ENCODE measurements around the gene MNT.

Gene MNT

GRCh38 chr17:2415081-2415480, 14.2 kb upstream of the MNT start:
- Histone ChIP-seq H3K9me3 (no peaks in the 10 kb centered on the region), H3K27ac (no peak overlapping the region), H3K27me3 (no peaks in the 10 kb centered on the region), H3K4me1 (peaks cover 0 to 34% (median 13%) of the 10 kb centered on the region in 4 donors), H3K4me3 (no peak overlapping the region), H3K36me3 (peaks cover 0 to 20% (median 3%) of the 10 kb centered on the region in 3 donors)
- intact Hi-C loops (cut with DNase I; ENCODE audit: low total_unique reads): no loop called here
- DNase-seq: peak in 1 of 2 donors; percentile 65
- no peak for TF ChIP-seq CTCF (IDR thresholded peaks at IDR 0.05)

GRCh38 chr17:2414446-2415064, 13.7 kb upstream of the MNT start:
- H3K27me3 ChIP-seq: no peaks in the 10 kb centered on the region
- intact Hi-C loops (cut with DNase I; ENCODE audit: low total_unique reads): no loop called here
- H3K36me3 ChIP-seq: peaks cover 0 to 15% (median 0%) of the 10 kb centered on the region in 3 donors
- H3K9me3 ChIP-seq: no peaks in the 10 kb centered on the region
- peak in 1 of 2 donors; percentile 66 for DNase-seq
- peak overlapping the region in 1 of 2 donors; percentile 83 for H3K27ac ChIP-seq
- H3K4me3 ChIP-seq: no peak overlapping the region
- no peak for TF ChIP-seq CTCF (IDR thresholded peaks at IDR 0.05)
- peaks cover 0 to 33% (median 13%) of the 10 kb centered on the region in 4 donors for H3K4me1 ChIP-seq

GRCh38 chr17:2412561-2413021, 11.7 kb upstream of the MNT start:
- Histone ChIP-seq H3K4me1 (peaks cover 0 to 33% (median 17%) of the 10 kb centered on the region in 4 donors), H3K27me3 (no peaks in the 10 kb centered on the region), H3K9me3 (no peaks in the 10 kb centered on the region), H3K36me3 (no peaks in the 10 kb centered on the region), H3K27ac (peak overlapping the region; percentile 68 to 83), H3K4me3 (no peak overlapping the region)
- intact Hi-C loops (cut with DNase I; ENCODE audit: low total_unique reads): no loop called here
- peak; percentile 41 to 89 for DNase-seq
- TF ChIP-seq CTCF (IDR thresholded peaks at IDR 0.05): no peak

GRCh38 chr17:2410951-2411350, 10.1 kb upstream of the MNT start:
- peaks cover 0 to 44% (median 32%) of the 10 kb centered on the region in 4 donors for H3K4me1 ChIP-seq
- no peak for TF ChIP-seq CTCF (IDR thresholded peaks at IDR 0.05)
- H3K27me3 ChIP-seq: no peaks in the 10 kb centered on the region
- H3K36me3 ChIP-seq: no peaks in the 10 kb centered on the region
- DNase-seq: no peak
- H3K9me3 ChIP-seq: no peaks in the 10 kb centered on the region
- no peak overlapping the region for H3K4me3 ChIP-seq
- intact Hi-C loops (cut with DNase I; ENCODE audit: low total_unique reads): no loop called here
- H3K27ac ChIP-seq: peak overlapping the region in 1 of 2 donors; percentile 68

- DNase-seq: peak; percentile 84 to 95
- Histone ChIP-seq H3K4me1 (peaks cover 0 to 62% (median 45%) of the 10 kb centered on the region in 4 donors), H3K9me3 (no peaks in the 10 kb centered on the region), H3K4me3 (peak overlapping the region; percentile 5 to 9), H3K36me3 (no peaks in the 10 kb centered on the region), H3K27me3 (no peaks in the 10 kb centered on the region), H3K27ac (peak overlapping the region; percentile 91)
- intact Hi-C loops (cut with DNase I; ENCODE audit: low total_unique reads): no loop called here
- TF ChIP-seq CTCF (IDR thresholded peaks at IDR 0.05): no peak
Measured at GRCh38 chr17:2406903-2407790, 6.3 kb upstream of the MNT start.

All from tibial artery (tissue), 4 donors.